ENCODE measurements around the gene EXOC8. TPM values are rescaled to one million over a fixed set of nuclear protein-coding genes. Genes with fewer than 3 reads are reported as not detected.
A peak's percentile ranks its signal among the peaks of the same experiment; 100 is the strongest.

The EXOC8 gene
- total and polyA plus RNA-seq, 4 donors: 4.6 to 19.0 (median 12.9) TPM

DNA sequence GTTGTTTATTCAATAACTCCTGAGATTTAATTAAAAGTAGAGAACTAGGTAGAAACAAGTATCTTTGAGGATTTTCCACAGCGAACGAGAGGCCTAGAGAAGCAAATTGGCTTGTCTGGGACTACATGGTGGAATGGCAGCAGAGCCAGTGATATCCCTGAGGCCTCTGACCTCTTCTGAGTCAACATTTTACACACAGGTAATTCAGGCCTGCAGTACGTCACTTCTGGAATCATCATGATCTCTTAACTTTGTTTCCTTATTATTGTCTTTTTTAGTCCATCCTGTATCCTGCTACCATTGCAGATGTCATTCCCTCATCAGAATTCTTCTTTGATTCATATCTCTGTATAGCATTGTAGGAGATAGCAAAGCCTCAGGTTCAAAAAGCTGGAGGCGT, 10.3 kb upstream of the EXOC8 start:
- ATAC-seq (ENCODE audit: insufficient read depth, low FRiP score): no peak
- H3K4me3 ChIP-seq: no peak overlapping the region
- WGBS, 2 donors: 95 to 96% methylated on average over 4 of the region's 4 CpGs
- DNase-seq: no peak
- H3K9me3 ChIP-seq (ENCODE audit: control insufficient read depth in 4 of 4, insufficient read depth in 3 of 4, low read length in 3 of 4): no peaks in the 10 kb centered on the region
- no peaks in the 10 kb centered on the region for H3K27me3 ChIP-seq (ENCODE audit: control insufficient read depth in 3 of 3, insufficient read depth in 3 of 3, low read length in 2 of 3)
- no peak overlapping the region for H3K9ac ChIP-seq (ENCODE audit: insufficient read depth in 1 of 2, low read length in 2 of 2)
- TF ChIP-seq, protein P1, sequence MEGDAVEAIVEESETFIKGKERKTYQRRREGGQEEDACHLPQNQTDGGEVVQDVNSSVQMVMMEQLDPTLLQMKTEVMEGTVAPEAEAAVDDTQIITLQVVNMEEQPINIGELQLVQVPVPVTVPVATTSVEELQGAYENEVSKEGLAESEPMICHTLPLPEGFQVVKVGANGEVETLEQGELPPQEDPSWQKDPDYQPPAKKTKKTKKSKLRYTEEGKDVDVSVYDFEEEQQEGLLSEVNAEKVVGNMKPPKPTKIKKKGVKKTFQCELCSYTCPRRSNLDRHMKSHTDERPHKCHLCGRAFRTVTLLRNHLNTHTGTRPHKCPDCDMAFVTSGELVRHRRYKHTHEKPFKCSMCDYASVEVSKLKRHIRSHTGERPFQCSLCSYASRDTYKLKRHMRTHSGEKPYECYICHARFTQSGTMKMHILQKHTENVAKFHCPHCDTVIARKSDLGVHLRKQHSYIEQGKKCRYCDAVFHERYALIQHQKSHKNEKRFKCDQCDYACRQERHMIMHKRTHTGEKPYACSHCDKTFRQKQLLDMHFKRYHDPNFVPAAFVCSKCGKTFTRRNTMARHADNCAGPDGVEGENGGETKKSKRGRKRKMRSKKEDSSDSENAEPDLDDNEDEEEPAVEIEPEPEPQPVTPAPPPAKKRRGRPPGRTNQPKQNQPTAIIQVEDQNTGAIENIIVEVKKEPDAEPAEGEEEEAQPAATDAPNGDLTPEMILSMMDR (IDR thresholded peaks at IDR 0.05; ENCODE audit: control extremely low read depth, extremely low read depth): no peak
- H3K36me3 ChIP-seq (ENCODE audit: control insufficient read depth in 4 of 4, insufficient read depth in 4 of 4, low read length in 4 of 4): peaks cover 6 to 23% (median 17%) of the 10 kb centered on the region in 4 donors
- no peak overlapping the region for H3K27ac ChIP-seq (ENCODE audit: low read depth in 1 of 2, low read length in 1 of 2)
- H3K4me1 ChIP-seq (ENCODE audit: control insufficient read depth in 5 of 5, insufficient read depth in 5 of 5, low read length in 5 of 5): peaks cover 0 to 1% (median 0%) of the 10 kb centered on the region in 5 donors

DNA sequence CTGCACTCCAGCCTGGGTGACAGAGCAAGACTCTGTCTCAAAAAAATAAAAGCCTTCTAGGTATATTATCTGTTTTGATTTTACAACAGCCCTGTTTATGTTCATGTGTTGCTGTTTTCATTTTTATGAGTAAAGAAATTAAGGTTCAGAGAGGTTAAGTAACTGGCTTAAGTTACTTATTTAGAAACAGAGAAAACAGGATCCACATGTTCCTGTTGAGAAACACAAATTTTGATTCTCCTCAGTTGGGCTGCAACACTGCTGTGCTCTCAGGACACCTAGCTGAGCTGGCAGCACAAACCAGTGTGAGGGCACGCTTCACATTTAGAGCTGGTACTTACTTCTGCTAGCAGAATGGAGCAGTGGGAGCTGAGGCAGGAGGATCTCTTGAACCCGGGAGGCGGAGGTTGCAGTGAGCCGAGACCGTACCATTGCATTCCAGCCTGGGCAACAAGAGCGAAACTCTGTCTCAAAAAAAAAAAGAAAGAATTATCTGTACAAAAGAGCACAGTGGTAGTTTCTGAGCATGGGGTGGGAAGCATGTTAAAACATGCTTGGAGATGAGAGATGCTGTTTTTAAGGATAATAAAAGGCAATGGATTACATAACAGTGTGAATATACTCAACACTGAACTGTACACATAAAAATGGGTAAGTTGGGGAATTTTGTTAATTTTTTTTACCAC, 2.8 kb upstream of the EXOC8 start:
- no peak overlapping the region for H3K9ac ChIP-seq (ENCODE audit: insufficient read depth in 1 of 2, low read length in 2 of 2)
- H3K27ac ChIP-seq (ENCODE audit: low read depth in 1 of 2, low read length in 1 of 2): no peak overlapping the region
- no peaks in the 10 kb centered on the region for H3K27me3 ChIP-seq (ENCODE audit: control insufficient read depth in 3 of 3, insufficient read depth in 3 of 3, low read length in 2 of 3)
- TF ChIP-seq, protein P1 (IDR thresholded peaks at IDR 0.05; ENCODE audit: control extremely low read depth, extremely low read depth): no peak
- H3K9me3 ChIP-seq (ENCODE audit: control insufficient read depth in 4 of 4, insufficient read depth in 3 of 4, low read length in 3 of 4): peaks cover 0 to 1% (median 0%) of the 10 kb centered on the region in 4 donors
- peaks cover 0 to 11% (median 2%) of the 10 kb centered on the region in 4 donors for H3K36me3 ChIP-seq (ENCODE audit: control insufficient read depth in 4 of 4, insufficient read depth in 4 of 4, low read length in 4 of 4)
- DNase-seq: no peak
- no peak for ATAC-seq (ENCODE audit: insufficient read depth, low FRiP score)
- H3K4me3 ChIP-seq: no peak overlapping the region
- peaks cover 4 to 24% (median 12%) of the 10 kb centered on the region in 5 donors for H3K4me1 ChIP-seq (ENCODE audit: control insufficient read depth in 5 of 5, insufficient read depth in 5 of 5, low read length in 5 of 5)
- WGBS, 2 donors: 96% methylated on average over 6 of the region's 6 CpGs

DNA sequence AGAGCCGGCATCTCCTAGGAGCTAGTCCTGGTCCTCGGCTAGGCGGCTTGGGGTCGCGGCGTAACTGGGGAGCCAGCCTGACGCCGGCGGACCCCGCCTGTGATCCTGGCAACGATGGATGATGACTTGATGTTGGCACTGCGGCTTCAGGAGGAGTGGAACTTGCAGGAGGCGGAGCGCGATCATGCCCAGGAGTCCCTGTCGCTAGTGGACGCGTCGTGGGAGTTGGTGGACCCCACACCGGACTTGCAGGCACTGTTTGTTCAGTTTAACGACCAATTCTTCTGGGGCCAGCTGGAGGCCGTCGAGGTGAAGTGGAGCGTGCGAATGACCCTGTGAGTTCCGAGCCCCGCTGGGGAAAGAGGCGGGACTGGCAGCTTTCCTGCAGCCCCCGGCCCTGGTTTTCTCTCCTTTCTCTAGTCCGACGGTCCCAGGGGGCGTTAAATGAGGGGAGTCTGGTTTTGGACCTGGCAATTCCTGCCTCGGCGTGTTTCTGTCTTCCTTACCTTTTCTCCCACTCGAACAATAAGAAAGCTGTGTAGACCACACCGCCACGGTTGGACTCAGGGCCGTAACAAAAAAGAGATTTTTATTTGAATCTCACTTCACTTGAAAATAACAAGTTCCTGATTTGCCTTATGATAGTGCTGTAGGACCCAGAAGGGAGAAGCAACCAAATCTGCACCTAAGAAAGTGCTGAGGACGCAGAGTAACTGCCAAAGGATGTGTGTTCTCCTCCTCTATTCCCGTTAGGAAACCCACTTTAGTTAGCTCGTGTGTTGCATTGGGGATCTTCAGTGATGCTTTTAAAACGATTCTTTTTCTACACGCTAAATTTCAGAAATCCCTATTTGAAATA, 847 bp upstream of the EXOC8 start, which contains the start of gene SPRTN:
TSS of gene SPRTN (plus strand) at position 24 of the 859 bp plus-strand sequence. CDS start at position 115, 91 bp downstream.
- Histone ChIP-seq H3K9me3 (ENCODE audit: control insufficient read depth in 4 of 4, insufficient read depth in 3 of 4, low read length in 3 of 4) (peaks cover 0 to 1% (median 0%) of the 10 kb centered on the region in 4 donors), H3K27ac (ENCODE audit: low read depth in 1 of 2, low read length in 1 of 2) (peak within 1 kb of the TSS; percentile 87 to 98), H3K36me3 (ENCODE audit: control insufficient read depth in 4 of 4, insufficient read depth in 4 of 4, low read length in 4 of 4) (peaks cover 0 to 6% (median under 1%) of the 10 kb centered on the region in 4 donors), H3K4me1 (ENCODE audit: control insufficient read depth in 5 of 5, insufficient read depth in 5 of 5, low read length in 5 of 5) (peaks cover 4 to 44% (median 14%) of the 10 kb centered on the region in 5 donors), H3K9ac (ENCODE audit: insufficient read depth in 1 of 2, low read length in 2 of 2) (peak within 1 kb of the TSS; percentile 78 to 85), H3K27me3 (ENCODE audit: control insufficient read depth in 3 of 3, insufficient read depth in 3 of 3, low read length in 2 of 3) (no peaks in the 10 kb centered on the region), H3K4me3 (peak within 1 kb of the TSS; percentile 97)
- ATAC-seq (ENCODE audit: insufficient read depth, low FRiP score) (peak; percentile 68), DNase-seq (peak in 1 of 3 donors; percentile 30)
- WGBS, 2 donors: 0 to 1% methylated on average over 43 of the region's 43 CpGs
- TF ChIP-seq, protein P1 (IDR thresholded peaks at IDR 0.05; ENCODE audit: control extremely low read depth, extremely low read depth): no peak
